Fibroblast of lung (primary cell): ENCODE results near the gene TRMT44. TPM values are rescaled to one million over a fixed set of nuclear protein-coding genes. Genes with fewer than 3 reads are reported as not detected.
"Not testable (repeated sequence)": the region's sequence is repeated elsewhere in the genome, so short reads cannot be mapped to it uniquely, and the experiment has no call there.

ENCODE experiments used
- DNase-seq, 2 donors: peaks; one replicate each; pipeline versions ENCODE4 v3.0.0 to v3.0.0-alpha.2; 2010; ENCODE audit warnings: low read depth in 2 of 2
- H2AFZ ChIP-seq: 2 replicates; pipeline ENCODE4 v1.5.1; 2012; ENCODE audit warnings: low read length, control low read depth, inconsistent platforms
- H3K27ac ChIP-seq: 2 replicates; pipeline ENCODE4 v1.5.1; 2011; ENCODE audit warnings: low read length, control low read depth; ENCODE audit not compliant: insufficient read depth
- H3K27me3 ChIP-seq: 2 replicates; pipeline ENCODE4 v1.5.1; 2011; ENCODE audit warnings: mild to moderate bottlenecking, low read length; ENCODE audit not compliant: control insufficient read depth, insufficient read depth
- H3K36me3 ChIP-seq: 2 replicates; pipeline ENCODE4 v1.5.1; 2011; ENCODE audit warnings: low read length; ENCODE audit not compliant: control insufficient read depth, insufficient read depth
- H3K4me1 ChIP-seq: 2 replicates; pipeline ENCODE4 v1.5.1; 2011; ENCODE audit warnings: low read length; ENCODE audit not compliant: control insufficient read depth, insufficient read depth; ENCODE audit errors: extremely low read depth
- H3K4me2 ChIP-seq: 2 replicates; pipeline ENCODE4 v1.5.1; 2011; ENCODE audit warnings: low read length, control low read depth; ENCODE audit not compliant: insufficient read depth; ENCODE audit errors: extremely low read depth
- H3K4me3 ChIP-seq, 4 experiments: fragments of 200-600 bp in 1 of 4; sonication (generic) in 1 of 4; replicated peaks in 1 of 4; 2 replicates each; pipeline ENCODE4 v1.5.1; 2011 to 2016; ENCODE audit warnings: low read length in 4 of 4, low read depth in 3 of 4, mild to moderate bottlenecking in 3 of 4, control low read depth in 2 of 4, inconsistent platforms in 1 of 4, mixed read lengths in 1 of 4; ENCODE audit not compliant: insufficient read depth in 1 of 4; ENCODE audit errors: control extremely low read depth in 1 of 4
- H3K79me2 ChIP-seq: 2 replicates; pipeline ENCODE4 v1.5.1; 2012; ENCODE audit warnings: mild to moderate bottlenecking, low read length, inconsistent platforms; ENCODE audit not compliant: control insufficient read depth, insufficient read depth
- H3K9ac ChIP-seq: 2 replicates; pipeline ENCODE4 v1.5.1; 2011; ENCODE audit warnings: mild to moderate bottlenecking, low read length, control low read depth; ENCODE audit not compliant: insufficient read depth
- H3K9me3 ChIP-seq: 2 replicates; pipeline ENCODE4 v1.5.1; 2012; ENCODE audit warnings: low read depth, low read length; ENCODE audit not compliant: control insufficient read depth, insufficient read depth
- H4K20me1 ChIP-seq: 2 replicates; pipeline ENCODE4 v1.5.1; 2011; ENCODE audit warnings: low read length; ENCODE audit not compliant: control insufficient read depth, insufficient read depth; ENCODE audit errors: extremely low read depth
- CTCF ChIP-seq, 2 donors: IDR thresholded peaks in 1 of 2; conservative IDR thresholded peaks in 1 of 2; 1 replicate in 1 of 2; 2 replicates in 1 of 2; pipeline ENCODE4 v1.5.1; 2011 to 2012; ENCODE audit warnings: low read length in 2 of 2, control low read depth in 1 of 2, inconsistent platforms in 1 of 2, low read depth in 1 of 2, mild to moderate bottlenecking in 1 of 2
- EZH2 ChIP-seq: IDR thresholded peaks from 2 replicates; pipeline ENCODE4 v1.5.1; 2012; ENCODE audit warnings: low read length, control low read depth, mild to moderate bottlenecking; ENCODE audit errors: missing control alignments
- polyA plus RNA-seq, 2 donors: library from polyadenylated mRNA; depleted of rRNA in 1 of 2; stranded (reverse) in 1 of 2; unstranded in 1 of 2; fragments of >200 nt; gene quantifications; 2 replicates each; pipeline ENCODE4 v1.2.1, GENCODE V29; 2011 to 2012; ENCODE audit warnings: missing spikeins in 1 of 2
- total RNA-seq: library from RNA; depleted of rRNA; stranded (reverse); fragments of >200 nt; gene quantifications from 2 replicates; pipeline ENCODE4 v1.2.1, GENCODE V29; 2014

The TRMT44 gene
- total and polyA plus RNA-seq, 2 donors (not counting 1 experiment from before 2014, with no cell fraction given) = 6.5 to 14.0 TPM

GRCh38 chr4:8488791-8489369, 48.3 kb downstream of the TRMT44 start:
- DNase-seq = no peak
- no peaks in the 10 kb centered on the region for H3K4me1 ChIP-seq
- H3K9ac ChIP-seq = no peak overlapping the region
- TF ChIP-seq CTCF (conservative IDR thresholded peaks at IDR 0.05 in 1 of 2, IDR thresholded peaks at IDR 0.05 in 1 of 2; ENCODE audit: low read depth in 1 of 2, low read length in 2 of 2) (no peak), EZH2 (no peak)
- H4K20me1 ChIP-seq = no peaks in the 10 kb centered on the region
- H3K36me3 ChIP-seq = no peaks in the 10 kb centered on the region
- H3K4me2 ChIP-seq = no peak overlapping the region
- no peaks in the 10 kb centered on the region for H3K27me3 ChIP-seq
- no peak overlapping the region for H3K27ac ChIP-seq
- no peak overlapping the region for H3K4me3 ChIP-seq
- H3K79me2 ChIP-seq = no peaks in the 10 kb centered on the region
- no peaks in the 10 kb centered on the region for H3K9me3 ChIP-seq
- H2AFZ ChIP-seq = no peak overlapping the region

- H3K27ac ChIP-seq, H4K20me1 ChIP-seq: not testable (repeated sequence)
Observed at GRCh38 chr4:8491478-8491877, 50.9 kb downstream of the TRMT44 start.

GRCh38 chr4:8492174-8492573, 51.6 kb downstream of the TRMT44 start:
- no peaks in the 10 kb centered on the region for H3K4me1 ChIP-seq
- no peak overlapping the region for H3K27ac ChIP-seq
- H3K79me2 ChIP-seq = no peaks in the 10 kb centered on the region
- H3K4me3 ChIP-seq = no peak overlapping the region
- no peaks in the 10 kb centered on the region for H3K9me3 ChIP-seq
- H2AFZ ChIP-seq = no peak overlapping the region
- TF ChIP-seq EZH2 = no peak
- no peak for TF ChIP-seq CTCF (conservative IDR thresholded peaks at IDR 0.05 in 1 of 2, IDR thresholded peaks at IDR 0.05 in 1 of 2; ENCODE audit: low read depth in 1 of 2, low read length in 2 of 2)
- no peak overlapping the region for H3K9ac ChIP-seq
- no peaks in the 10 kb centered on the region for H3K36me3 ChIP-seq
- H4K20me1 ChIP-seq = no peaks in the 10 kb centered on the region
- H3K27me3 ChIP-seq = no peaks in the 10 kb centered on the region
- DNase-seq = no peak
- no peak overlapping the region for H3K4me2 ChIP-seq

More at GRCh38 chr4:8491478-8491877, 50.9 kb downstream of the TRMT44 start:
- H3K79me2 ChIP-seq, H3K9ac ChIP-seq, H3K27me3 ChIP-seq, H3K4me3 ChIP-seq, H3K36me3 ChIP-seq, H2AFZ ChIP-seq, H3K4me2 ChIP-seq, DNase-seq, H3K4me1 ChIP-seq, H3K9me3 ChIP-seq: not testable (repeated sequence)
